Left lobe of liver (tissue), 2 donors: ENCODE measurements around the gene CSGALNACT2. TPM values are rescaled to one million over a fixed set of nuclear protein-coding genes. Genes with fewer than 3 reads are reported as not detected.

Source experiments
- ATAC-seq: fragments of 200-7000 bp; cut with Tn5 transposase; one replicate; pipeline ENCODE4 v1.9.1; 2020; ENCODE audit warnings: mild to moderate bottlenecking, moderate library complexity
- DNase-seq: peaks from one replicate; pipeline ENCODE4 v3.0.0-alpha.2; 2020; ENCODE audit warnings: low spot score
- total RNA-seq: library from RNA; stranded (reverse); gene quantifications from one replicate; pipeline ENCODE4 v1.2.1, GENCODE V29; 2021
- donor health status: DM: no; HTN: no; CAD: no; lungs with moderate emphysema.
- donor health status: DM: no; HTN: yes; CAD: no.

Gene CSGALNACT2
- total RNA-seq, 1 donor from 2014 or later: 5.5 TPM

GRCh38 chr10:43111921-43112607 is 26.2 kb upstream of the CSGALNACT2 start:
- ATAC-seq (no peak), DNase-seq (no peak)

GRCh38 chr10:43112608-43112961 is 25.7 kb upstream of the CSGALNACT2 start:
- no peak for ATAC-seq

GRCh38 chr10:43113201-43114087 is 24.8 kb upstream of the CSGALNACT2 start:
- ATAC-seq (no peak), DNase-seq (no peak)

More at GRCh38 chr10:43112608-43112961, 25.7 kb upstream of the CSGALNACT2 start:
- no peak for DNase-seq

GRCh38 chr10:43114088-43114742 is 24.0 kb upstream of the CSGALNACT2 start:
- DNase-seq (no peak), ATAC-seq (no peak)

- ATAC-seq (no peak), DNase-seq (no peak)
Observed at GRCh38 chr10:43114743-43115611, 23.3 kb upstream of the CSGALNACT2 start.

GRCh38 chr10:43115881-43116595 is 22.2 kb upstream of the CSGALNACT2 start:
- DNase-seq (no peak), ATAC-seq (no peak)

GRCh38 chr10:43116596-43116995 is 21.6 kb upstream of the CSGALNACT2 start:
- DNase-seq (no peak), ATAC-seq (no peak)

- ATAC-seq (no peak), DNase-seq (no peak)
Observed at GRCh38 chr10:43117031-43117776, 21.0 kb upstream of the CSGALNACT2 start.

DNA sequence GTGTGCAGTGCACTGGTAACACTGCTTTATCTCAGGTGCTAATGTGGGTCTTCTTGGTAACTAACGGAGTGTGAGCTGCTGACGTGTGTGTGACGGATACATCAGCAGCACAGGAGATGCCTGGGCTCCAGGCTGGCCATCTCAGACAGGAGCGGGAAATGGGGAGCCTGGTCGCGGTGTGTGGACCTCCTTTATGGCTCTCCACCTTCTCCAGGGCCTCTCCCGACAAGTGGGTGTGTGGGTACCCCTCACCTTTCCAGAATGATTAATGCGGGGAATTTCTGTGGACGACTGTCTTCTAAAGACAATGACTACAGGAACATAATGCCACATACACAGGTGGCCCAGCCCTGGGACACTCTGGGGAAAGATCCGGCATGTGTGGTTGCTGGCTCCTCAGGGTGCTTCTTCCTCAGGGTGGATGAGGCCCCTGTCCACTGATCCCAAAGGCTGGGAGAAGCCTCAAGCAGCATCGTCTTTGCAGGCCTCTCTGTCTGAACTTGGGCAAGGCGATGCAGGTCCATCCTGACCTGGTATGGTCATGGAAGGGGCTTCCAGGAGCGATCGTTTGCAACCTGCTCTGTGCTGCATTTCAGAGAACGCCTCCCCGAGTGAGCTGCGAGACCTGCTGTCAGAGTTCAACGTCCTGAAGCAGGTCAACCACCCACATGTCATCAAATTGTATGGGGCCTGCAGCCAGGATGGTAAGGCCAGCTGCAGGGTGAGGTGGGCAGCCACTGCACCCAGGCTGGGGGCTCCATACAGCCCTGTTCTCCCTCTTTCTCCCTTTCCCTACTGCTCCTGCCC is 20.3 kb upstream of the CSGALNACT2 start:
- DNase-seq (no peak), ATAC-seq (peak; percentile 54)

- ATAC-seq: no peak
- peak; percentile 38 for DNase-seq
Observed at GRCh38 chr10:43118631-43119415, 19.4 kb upstream of the CSGALNACT2 start.

GRCh38 chr10:43119416-43120115 is 18.7 kb upstream of the CSGALNACT2 start:
- DNase-seq (no peak), ATAC-seq (no peak)

- DNase-seq (no peak), ATAC-seq (no peak)
Observed at GRCh38 chr10:43120116-43120928, 17.9 kb upstream of the CSGALNACT2 start.

- peak; percentile 44 for DNase-seq
Observed at GRCh38 chr10:43120929-43121314, 17.3 kb upstream of the CSGALNACT2 start.

DNA sequence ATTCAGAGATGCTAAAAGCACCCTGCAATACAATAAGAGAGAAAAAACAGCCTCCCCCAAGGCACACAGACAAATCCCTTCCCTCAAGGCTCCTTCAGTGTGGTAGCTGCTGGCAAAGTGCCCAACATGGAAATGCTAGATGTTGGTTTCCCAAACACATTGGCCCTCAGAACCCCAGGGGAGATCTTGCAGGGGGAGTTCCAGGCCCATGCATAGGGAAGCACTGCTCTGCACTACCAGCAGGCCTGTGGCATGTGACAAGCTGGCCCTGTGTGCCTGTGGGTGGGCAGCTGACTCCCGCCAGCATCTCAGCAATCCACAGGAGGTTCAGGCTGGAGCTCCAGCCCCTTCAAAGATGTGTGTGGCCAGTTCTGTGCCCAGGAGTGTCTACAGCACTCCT is 16.8 kb upstream of the CSGALNACT2 start:
- ATAC-seq: no peak
- DNase-seq: no peak

More at GRCh38 chr10:43120929-43121314, 17.3 kb upstream of the CSGALNACT2 start:
- ATAC-seq: peak; percentile 54

DNA sequence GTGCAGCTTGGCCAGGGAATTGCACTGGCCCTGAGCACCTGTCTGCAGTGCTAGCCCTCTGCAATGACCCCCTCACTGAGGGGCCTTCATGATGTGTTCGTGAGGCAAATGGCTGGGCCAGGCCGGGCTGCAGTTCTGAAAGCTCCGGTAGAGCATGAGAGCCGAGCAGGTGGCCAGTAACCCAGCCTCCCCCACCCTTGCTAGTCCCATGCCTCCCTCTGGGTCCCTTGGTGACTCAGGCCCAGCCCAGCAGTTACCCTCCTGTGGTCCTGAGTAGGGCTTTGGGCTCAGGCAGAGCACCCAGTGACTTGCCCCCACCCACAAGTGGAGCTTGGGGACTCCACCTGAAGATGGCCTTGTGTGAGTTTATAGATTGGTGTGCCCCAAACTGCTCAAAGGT is 16.1 kb upstream of the CSGALNACT2 start:
- ATAC-seq (no peak), DNase-seq (peak; percentile 23)

GRCh38 chr10:43122826-43123225 is 15.4 kb upstream of the CSGALNACT2 start:
- no peak for DNase-seq
- ATAC-seq: no peak
